Esophagus squamous epithelium (tissue), 5 donors: Measurements from ENCODE around the gene THSD7B. TPM values are rescaled to one million over a fixed set of nuclear protein-coding genes. Genes with fewer than 3 reads are reported as not detected.

Source experiments
- DNase-seq: peaks from one replicate; lab custom pipeline; 2025; lab: John Stamatoyannopoulos, UW
- H3K27ac ChIP-seq, 4 donors: fragments of 200-600 bp; sonication (generic); one replicate each; pipeline ENCODE4 v1.5.1; 2016 to 2019; ENCODE audit warnings: mild to moderate bottlenecking in 1 of 4
- H3K27me3 ChIP-seq, 4 donors: fragments of 200-600 bp; sonication (generic); 1 replicate in 3 of 4; 2 replicates in 1 of 4; pipeline versions ENCODE4 v1.5.1 to v1.6.0; 2017 to 2021; ENCODE audit warnings: antibody characterized with exemption in 1 of 4
- H3K36me3 ChIP-seq, 3 donors: fragments of 200-600 bp; sonication (generic); one replicate each; pipeline ENCODE4 v1.5.1; 2016 to 2019
- H3K4me1 ChIP-seq, 3 donors: fragments of 200-600 bp; sonication (generic); one replicate each; pipeline ENCODE4 v1.5.1; 2017 to 2019
- H3K4me3 ChIP-seq, 4 donors: fragments of 200-600 bp; sonication (generic); 1 replicate in 3 of 4; 2 replicates in 1 of 4; pipeline ENCODE4 v1.5.1; 2016 to 2019; ENCODE audit warnings: mild to moderate bottlenecking in 2 of 4, moderate library complexity in 1 of 4
- H3K9me3 ChIP-seq, 3 donors: fragments of 200-600 bp; sonication (generic); one replicate each; pipeline ENCODE4 v1.5.1; 2016 to 2019
- CTCF ChIP-seq, 6 experiments: fragments of 450-650 bp in 4 of 6; fragments of 200-600 bp in 2 of 6; sonication (generic) in 2 of 6; IDR thresholded peaks; one replicate each; pipeline ENCODE4 v1.5.1; 2016 to 2019; ENCODE audit warnings: antibody characterized with exemption in 6 of 6, mild to moderate bottlenecking in 4 of 6, moderate library complexity in 4 of 6
- POLR2A ChIP-seq, 4 donors: fragments of 450-650 bp; IDR thresholded peaks; one replicate each; pipeline ENCODE4 v1.6.1; 2017; ENCODE audit warnings: antibody characterized with exemption in 4 of 4, mild to moderate bottlenecking in 4 of 4, moderate library complexity in 3 of 4
- WGBS, 2 donors: methylation state at CpG; one replicate each; pipeline ENCODE4 v1.1.5; 2018; 5-methylcytosine and 5-hydroxymethylcytosine counted together
- intact Hi-C: fragments of 100-400 bp; cut with DNase I; formaldehyde crosslinking; loops from one replicate; pipeline ENCODE4 v1.15.0; 2022
- total RNA-seq, 4 donors: library from RNA; depleted of rRNA; stranded (reverse); fragments of >200 nt; gene quantifications; one replicate each; pipeline ENCODE4 v1.1.0, GENCODE V29; 2016
- donor health status: DM: yes; HTN: yes; CAD: no.

Gene THSD7B
- total RNA-seq, 4 donors from 2014 or later = 0.31 to 0.97 (median 0.72) TPM

- H3K4me3 ChIP-seq = no peak overlapping the region
- H3K9me3 ChIP-seq = no peaks in the 10 kb centered on the region
- no peak overlapping the region for H3K27ac ChIP-seq
- no peaks in the 10 kb centered on the region for H3K27me3 ChIP-seq
- TF ChIP-seq POLR2A (IDR thresholded peaks at IDR 0.05) (no peak), CTCF (IDR thresholded peaks at IDR 0.05) (no peak)
- no peak for DNase-seq
- intact Hi-C loops = no loop called here
- 87 to 89% methylated on average over 8 to 9 of the region's 10 CpGs for WGBS, 2 donors
- no peaks in the 10 kb centered on the region for H3K4me1 ChIP-seq
- no peaks in the 10 kb centered on the region for H3K36me3 ChIP-seq
These were observed 349.9 kb downstream of the THSD7B start for GRCh38 chr2:137115081-137115794.

GRCh38 chr2:137115795-137116089, 350.4 kb downstream of the THSD7B start:
- no peaks in the 10 kb centered on the region for H3K27me3 ChIP-seq
- no peak for TF ChIP-seq POLR2A (IDR thresholded peaks at IDR 0.05)
- TF ChIP-seq CTCF (IDR thresholded peaks at IDR 0.05) = no peak
- no peak for DNase-seq
- H3K27ac ChIP-seq = no peak overlapping the region
- H3K4me3 ChIP-seq = no peak overlapping the region
- H3K4me1 ChIP-seq = no peaks in the 10 kb centered on the region
- 64 to 91% methylated on average over 1 of the region's 1 CpG for WGBS, 2 donors
- intact Hi-C loops = no loop called here
- no peaks in the 10 kb centered on the region for H3K36me3 ChIP-seq
- no peaks in the 10 kb centered on the region for H3K9me3 ChIP-seq

GRCh38 chr2:137117385-137117784, 352.0 kb downstream of the THSD7B start:
- H3K9me3 ChIP-seq = no peaks in the 10 kb centered on the region
- H3K27ac ChIP-seq = no peak overlapping the region
- no peaks in the 10 kb centered on the region for H3K27me3 ChIP-seq
- intact Hi-C loops = no loop called here
- H3K36me3 ChIP-seq = no peaks in the 10 kb centered on the region
- H3K4me3 ChIP-seq = no peak overlapping the region
- TF ChIP-seq CTCF (IDR thresholded peaks at IDR 0.05) (no peak), POLR2A (IDR thresholded peaks at IDR 0.05) (no peak)
- DNase-seq = no peak
- H3K4me1 ChIP-seq = no peaks in the 10 kb centered on the region

GRCh38 chr2:137118140-137118539, 352.8 kb downstream of the THSD7B start:
- no peak overlapping the region for H3K27ac ChIP-seq
- no peaks in the 10 kb centered on the region for H3K4me1 ChIP-seq
- no peaks in the 10 kb centered on the region for H3K9me3 ChIP-seq
- intact Hi-C loops = no loop called here
- H3K27me3 ChIP-seq = no peaks in the 10 kb centered on the region
- H3K36me3 ChIP-seq = no peaks in the 10 kb centered on the region
- no peak for DNase-seq
- H3K4me3 ChIP-seq = no peak overlapping the region
- no peak for TF ChIP-seq CTCF (IDR thresholded peaks at IDR 0.05)
- no peak for TF ChIP-seq POLR2A (IDR thresholded peaks at IDR 0.05)

- no peaks in the 10 kb centered on the region for H3K9me3 ChIP-seq
- TF ChIP-seq CTCF (IDR thresholded peaks at IDR 0.05) (no peak), POLR2A (IDR thresholded peaks at IDR 0.05) (no peak)
- no peak overlapping the region for H3K27ac ChIP-seq
- DNase-seq = no peak
- 92 to 100% methylated on average over 1 of the region's 1 CpG for WGBS, 2 donors
- no peak overlapping the region for H3K4me3 ChIP-seq
- H3K4me1 ChIP-seq = no peaks in the 10 kb centered on the region
- H3K27me3 ChIP-seq = no peaks in the 10 kb centered on the region
- intact Hi-C loops = no loop called here
- H3K36me3 ChIP-seq = no peaks in the 10 kb centered on the region
These were observed 357.9 kb downstream of the THSD7B start for GRCh38 chr2:137123226-137123625.
